Superior temporal gyrus (tissue), 1 donor: ENCODE results near the gene KCNQ1.

ENCODE experiments used
- DNase-seq: peaks from one replicate; pipeline ENCODE4 v3.0.0-alpha.2; 2016; ENCODE audit errors: extremely low spot score

The KCNQ1 gene

GRCh38 chr11:2533587-2534133 is 88.9 kb downstream of the KCNQ1 start:
- no peak for DNase-seq

- DNase-seq, result no peak
Measured at GRCh38 chr11:2534134-2534956, 89.5 kb downstream of the KCNQ1 start.

GRCh38 chr11:2534957-2535672 is 90.3 kb downstream of the KCNQ1 start:
- no peak for DNase-seq

DNA sequence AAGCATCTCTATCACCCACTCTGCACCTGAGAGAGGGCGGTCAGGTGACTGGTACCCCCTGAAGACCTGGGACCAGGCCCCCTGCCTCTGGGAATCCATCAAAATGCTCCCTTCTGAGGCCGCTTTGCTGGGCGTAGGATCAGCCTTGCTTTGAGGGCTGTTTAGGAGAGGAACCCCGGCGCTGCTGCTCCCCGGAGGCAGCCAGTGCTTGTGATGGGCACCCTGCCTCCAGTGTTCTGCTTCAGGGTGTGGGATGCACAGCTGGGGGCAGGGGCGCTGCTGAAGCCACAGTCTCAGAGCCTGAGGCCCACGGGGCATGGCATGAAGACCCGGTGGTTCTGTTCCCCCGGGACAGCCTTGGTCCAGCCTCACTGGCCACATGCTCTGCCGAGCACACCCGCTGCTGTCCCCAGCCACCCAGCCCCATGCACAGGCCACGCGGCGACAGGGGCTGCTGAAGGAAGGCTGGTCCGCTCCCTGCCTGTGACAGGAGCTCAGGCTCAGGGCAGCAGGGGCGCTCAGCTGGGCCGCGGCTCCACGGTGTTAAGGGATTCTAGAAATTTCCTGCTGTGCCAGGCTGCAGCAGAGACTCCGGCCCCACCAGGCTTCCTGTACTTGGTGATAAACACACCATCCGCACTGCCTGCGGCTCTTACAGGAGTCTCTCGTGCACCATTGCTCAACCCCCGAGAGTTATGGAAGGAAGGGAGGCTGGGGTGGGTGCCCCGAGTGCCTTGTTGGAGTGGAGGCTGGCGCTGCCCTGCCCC is 91.0 kb downstream of the KCNQ1 start:
- DNase-seq, result no peak

- DNase-seq, result no peak
Measured at GRCh38 chr11:2536440-2536989, 91.7 kb downstream of the KCNQ1 start.

DNA sequence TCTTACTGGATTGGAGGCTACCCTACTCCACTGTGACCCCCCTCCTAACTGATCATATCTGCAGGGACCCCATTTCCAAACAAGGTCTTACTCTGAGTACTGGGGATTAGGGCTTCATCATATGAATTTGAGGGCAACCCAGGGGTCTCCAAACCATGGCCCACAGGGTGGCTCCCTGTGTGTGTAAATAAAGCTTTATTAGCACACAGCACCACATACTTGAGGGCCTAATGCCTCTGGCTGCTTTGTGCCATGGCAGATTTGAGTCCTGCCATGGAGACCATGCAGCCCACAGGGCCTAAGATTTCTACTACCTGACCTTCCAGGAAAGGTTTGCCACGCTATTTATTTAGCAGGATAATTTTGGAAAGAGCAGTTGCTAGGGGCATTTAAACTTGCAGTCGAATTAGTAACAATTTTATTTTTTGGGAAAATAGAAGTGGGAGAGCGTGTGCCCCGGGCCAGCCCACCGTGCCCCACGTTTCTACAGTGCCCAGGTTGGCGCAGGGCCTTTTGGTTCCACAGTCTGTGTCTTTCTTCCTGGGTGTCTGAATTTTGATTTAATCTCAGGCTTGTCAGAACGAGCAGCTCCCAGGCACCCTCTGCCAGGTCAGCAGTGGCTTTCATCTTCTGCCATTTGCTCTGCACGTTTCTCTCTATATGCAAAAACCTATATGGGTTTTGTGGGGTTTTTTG is 92.3 kb downstream of the KCNQ1 start:
- no peak for DNase-seq

- no peak for DNase-seq
Measured at GRCh38 chr11:2537896-2538724, 93.3 kb downstream of the KCNQ1 start.

DNA sequence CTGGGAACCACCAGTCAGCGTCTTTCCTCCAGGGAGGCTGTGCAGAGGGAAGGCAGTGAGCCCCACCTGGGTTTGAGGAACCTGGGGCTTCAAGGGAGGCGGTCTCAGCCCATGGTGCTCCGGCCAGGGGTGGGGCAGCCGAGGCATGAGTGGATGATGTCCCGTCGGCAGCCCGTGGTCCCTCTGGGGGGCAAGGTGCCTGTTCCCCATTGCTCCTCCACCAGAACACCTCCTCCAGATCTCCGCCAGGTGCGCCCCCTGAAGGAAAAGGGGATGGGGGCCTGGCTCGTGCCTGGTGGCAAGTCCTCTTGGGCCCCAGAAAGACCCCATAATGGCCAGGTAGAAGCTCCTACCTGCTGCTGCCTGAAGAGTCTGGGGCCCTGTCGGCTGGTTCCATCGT is 94.1 kb downstream of the KCNQ1 start:
- DNase-seq, result no peak

DNA sequence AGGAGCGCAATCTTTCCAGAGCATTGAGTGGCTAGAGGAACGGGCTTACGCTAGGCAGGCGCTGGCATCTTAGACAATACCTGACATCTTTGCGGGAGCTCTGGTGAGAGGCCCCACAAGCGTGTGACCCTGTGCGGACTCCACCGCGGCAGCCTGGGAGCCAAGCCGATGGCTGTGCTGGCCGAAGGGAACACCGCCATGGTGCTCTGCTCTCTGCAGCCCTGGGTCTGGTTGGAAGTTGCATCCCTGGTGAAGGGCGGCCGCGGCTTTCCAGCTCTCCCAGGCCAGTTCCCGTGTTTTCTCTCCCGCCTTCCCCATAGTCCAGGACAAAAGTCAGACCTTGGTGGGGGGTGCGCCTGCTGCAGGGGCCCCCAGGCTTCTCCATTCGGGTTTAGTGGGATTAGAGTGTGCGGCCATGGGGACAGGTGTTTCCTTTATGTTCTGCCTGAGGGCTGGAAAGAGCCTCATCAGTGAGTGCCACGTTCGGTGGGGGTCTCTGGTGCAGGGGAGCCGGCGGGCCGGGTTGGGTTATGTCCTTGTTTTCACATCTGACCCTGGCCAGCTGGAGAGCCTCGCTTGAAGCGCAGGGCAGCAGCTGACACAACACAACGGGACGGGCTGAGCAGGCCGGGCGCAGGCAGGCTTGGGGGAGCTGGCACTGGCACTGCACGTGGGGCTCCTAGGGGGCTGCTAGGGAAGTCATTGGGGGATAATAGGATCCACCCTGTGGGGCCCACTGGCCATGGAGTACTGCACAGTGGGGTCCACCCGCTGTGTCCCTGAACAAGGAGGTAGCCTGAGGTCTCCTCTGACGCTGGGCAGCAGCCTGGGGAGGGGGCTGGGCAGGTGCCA is 94.8 kb downstream of the KCNQ1 start:
- no peak for DNase-seq

DNA sequence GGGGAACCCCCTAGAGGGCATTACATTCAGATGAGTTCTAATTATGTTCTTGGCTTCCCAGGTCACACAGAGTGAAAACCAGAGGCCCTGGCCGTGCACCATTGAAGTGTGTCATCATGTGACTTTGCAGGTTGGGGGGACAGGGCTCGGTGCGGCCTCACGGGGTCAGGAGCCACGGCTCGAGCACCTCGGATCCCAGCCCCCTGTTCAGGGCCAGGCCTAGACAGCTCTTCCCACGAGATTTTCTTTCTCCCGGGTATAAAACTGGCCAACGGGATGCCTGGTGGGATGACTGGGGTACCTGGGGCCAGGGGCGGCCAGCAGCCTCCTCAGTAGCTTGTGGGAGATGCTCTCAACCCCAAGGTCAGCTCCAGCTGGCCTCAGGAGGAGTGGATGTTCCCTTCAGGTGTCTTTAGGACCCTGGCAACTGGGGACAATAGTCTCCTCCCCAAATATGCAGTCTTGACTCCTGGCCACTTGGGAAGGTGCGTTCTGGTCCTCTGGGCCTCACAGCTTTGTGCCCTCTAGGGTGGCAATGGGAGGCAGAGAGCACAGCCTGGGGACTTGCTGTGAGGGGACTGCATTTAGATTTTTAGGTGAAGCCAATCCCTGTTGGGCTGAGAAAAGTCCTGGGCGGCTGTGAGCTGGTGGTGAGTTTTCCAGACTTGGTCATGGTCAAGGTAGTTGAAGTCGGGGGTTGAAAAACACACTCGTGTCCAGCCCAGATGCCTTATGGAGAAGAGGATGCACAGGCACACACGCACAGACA is 95.6 kb downstream of the KCNQ1 start:
- no peak for DNase-seq

- DNase-seq, result no peak
Measured at GRCh38 chr11:2540992-2541680, 96.3 kb downstream of the KCNQ1 start.

GRCh38 chr11:2541881-2542361 is 97.1 kb downstream of the KCNQ1 start:
- no peak for DNase-seq

DNA sequence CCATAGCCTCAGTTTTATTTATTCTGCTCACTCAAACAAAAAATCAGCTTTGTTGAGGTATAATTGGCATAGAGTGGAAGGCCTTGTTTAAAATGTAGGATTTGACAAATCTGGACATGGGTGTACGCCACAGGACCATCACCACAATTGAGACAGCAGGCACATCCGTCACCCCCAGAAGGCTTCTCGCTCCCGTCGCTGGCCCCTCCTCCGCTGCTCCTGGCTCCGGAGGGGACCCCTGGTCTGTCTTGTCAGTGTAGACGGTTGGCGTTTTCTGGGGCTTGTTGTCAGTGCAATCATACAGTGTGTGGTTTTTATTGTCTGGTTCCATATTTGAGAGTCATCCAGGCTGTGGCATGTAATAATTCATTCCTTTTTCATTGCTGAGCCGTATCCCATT is 97.6 kb downstream of the KCNQ1 start:
- no peak for DNase-seq

GRCh38 chr11:2547806-2548205 is 103.0 kb downstream of the KCNQ1 start:
- no peak for DNase-seq

GRCh38 chr11:2548596-2548995 is 103.8 kb downstream of the KCNQ1 start:
- no peak for DNase-seq

GRCh38 chr11:2549080-2549479 is 104.3 kb downstream of the KCNQ1 start:
- no peak for DNase-seq

DNA sequence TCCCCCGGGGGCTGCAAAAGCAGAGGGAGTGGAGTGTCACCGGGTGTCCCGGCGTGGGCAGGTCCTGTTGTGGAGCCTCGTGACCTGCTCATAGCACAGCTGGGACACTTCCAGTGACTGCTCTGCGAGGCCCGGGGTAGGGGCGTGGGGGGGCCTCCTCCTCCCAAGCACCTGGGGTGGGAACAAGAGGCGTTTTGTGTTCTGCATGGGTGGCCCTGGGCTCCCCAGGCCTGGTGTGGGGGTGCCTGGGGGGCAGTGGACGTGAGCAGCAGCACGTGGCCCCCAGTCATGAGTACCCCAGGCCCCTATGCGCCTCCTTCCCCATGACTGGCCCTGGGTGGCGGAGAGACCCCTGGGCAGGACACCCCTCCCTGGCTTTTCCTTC is 104.7 kb downstream of the KCNQ1 start:
- no peak for DNase-seq
